Stimulated activated CD8-positive, alpha-beta memory T cell treated with anti-CD3 and anti-CD28 coated beads, Interleukin-12 subunit alpha, Interleukin-12 subunit beta, amount 100 ng/mL, for 24 hours (primary cell): Measurements from ENCODE around the gene CCDC171.
"Not testable (repeated sequence)": the region's sequence is repeated elsewhere in the genome, so short reads cannot be mapped to it uniquely, and the experiment has no call there.

ENCODE experiments used
- DNase-seq: peaks from one replicate; pipeline ENCODE4 v3.0.0-alpha.2; 2020; ENCODE audit errors: extremely low read depth

CCDC171 gene

DNA sequence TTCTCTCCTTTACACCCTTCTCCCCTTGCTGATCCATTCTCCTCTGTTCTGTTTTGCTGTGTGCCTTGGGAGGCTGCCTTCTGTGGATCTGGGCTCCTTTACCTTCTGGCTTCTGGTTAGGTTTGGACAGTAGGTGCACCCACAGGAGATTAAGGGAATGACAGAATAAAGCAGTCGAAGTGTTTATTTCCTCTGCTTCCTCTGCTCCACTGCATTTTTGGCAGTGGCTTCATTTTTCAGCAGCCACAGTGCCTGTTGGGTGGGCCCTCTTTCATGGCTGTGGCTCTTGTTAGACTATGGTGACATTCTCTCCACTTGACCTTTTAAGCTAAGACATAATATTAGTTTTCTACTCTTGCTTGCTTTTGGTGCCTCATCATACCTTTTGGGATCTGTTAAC, 144.1 kb downstream of the CCDC171 start:
- DNase-seq: no peak

DNA sequence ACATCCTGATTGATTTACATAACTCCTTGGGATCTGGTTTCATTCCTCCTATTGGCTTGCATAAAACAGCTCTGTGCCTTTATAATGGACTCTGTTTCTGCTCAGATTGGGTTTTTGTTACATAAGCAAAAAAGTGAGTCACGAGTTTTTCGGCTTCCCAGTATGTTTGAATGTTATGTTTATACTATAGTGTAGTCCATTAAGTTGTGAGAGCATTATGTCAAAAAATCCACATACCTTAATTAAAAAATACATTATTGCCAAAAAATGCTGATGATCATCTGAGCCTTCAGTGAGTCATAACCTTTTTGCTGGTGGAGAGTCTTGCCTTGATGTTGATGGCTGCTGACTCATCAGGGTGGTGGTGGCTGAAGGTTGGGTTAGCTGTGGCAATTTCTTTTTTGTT, 144.6 kb downstream of the CCDC171 start:
- no peak for DNase-seq

DNA sequence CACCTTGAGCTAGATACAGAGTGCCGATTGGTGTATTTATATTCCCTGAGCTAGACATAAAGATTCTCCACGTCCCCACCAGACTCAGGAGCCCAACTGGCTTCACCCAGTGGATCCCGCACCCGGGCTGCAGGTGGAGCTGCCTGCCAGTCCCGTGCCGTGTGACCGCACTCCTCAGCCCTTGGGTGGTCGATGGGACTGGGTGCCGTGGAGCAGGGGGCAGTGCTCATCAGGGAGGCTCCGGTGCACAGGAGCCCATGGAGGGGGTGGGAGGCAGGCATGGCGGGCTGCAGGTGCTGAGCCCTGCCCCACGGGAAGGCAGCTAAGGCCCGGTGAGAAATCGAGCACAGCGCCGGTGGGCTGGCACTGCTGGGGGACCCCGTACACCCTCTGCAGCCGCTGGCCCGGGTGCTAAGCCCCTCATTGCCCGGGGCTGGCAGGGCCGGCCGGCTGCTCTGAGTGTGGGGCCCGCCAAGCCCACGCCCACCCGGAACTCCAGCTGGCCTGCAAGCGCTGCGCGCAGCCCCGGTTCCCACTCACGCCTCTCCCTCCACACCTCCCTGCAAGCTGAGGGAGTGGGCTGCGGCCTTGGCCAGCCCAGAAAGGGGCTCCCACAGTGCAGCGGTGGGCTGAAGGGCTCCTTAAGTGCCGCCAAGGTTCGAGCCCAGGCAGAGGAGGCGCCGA, 147.2 kb downstream of the CCDC171 start:
- DNase-seq: not testable (repeated sequence)

DNA sequence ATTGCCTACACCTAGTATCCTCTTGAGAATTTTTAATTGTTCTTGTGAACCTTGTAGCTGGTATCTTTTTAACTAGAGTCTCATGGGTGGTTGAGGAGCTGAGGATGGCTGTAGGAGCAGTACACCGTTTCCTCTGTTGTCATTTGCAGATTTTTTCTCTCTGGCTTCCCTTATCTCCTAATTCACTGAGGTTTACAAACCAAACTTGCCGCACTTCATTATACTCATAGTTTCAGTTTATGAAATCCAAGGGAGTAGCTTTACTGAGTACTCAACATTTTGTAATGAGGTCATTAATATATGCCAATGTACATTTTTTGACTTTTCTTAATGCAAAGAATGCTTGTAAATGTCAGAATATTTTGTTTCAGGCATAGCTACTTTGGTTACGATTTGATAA, 154.2 kb downstream of the CCDC171 start:
- no peak for DNase-seq

DNA sequence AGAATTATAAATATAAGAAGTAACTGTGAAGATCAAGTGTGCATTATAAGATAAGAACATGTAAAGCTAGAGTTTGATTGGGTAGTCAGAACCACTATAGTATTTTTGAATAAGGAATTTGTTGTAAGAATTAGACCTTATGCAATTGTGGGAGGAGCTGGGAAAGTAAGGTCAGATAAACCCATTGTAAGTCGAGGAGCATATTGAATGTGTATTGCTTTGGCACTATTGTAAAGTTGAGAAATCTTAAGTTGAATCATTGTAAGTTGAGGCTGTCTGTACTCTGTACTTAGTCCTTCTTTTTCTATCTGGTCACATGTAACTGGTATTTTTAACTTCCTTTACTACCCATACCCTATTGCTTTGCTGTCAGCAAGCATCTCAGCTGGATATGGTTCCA, 158.7 kb downstream of the CCDC171 start:
- DNase-seq: no peak

DNA sequence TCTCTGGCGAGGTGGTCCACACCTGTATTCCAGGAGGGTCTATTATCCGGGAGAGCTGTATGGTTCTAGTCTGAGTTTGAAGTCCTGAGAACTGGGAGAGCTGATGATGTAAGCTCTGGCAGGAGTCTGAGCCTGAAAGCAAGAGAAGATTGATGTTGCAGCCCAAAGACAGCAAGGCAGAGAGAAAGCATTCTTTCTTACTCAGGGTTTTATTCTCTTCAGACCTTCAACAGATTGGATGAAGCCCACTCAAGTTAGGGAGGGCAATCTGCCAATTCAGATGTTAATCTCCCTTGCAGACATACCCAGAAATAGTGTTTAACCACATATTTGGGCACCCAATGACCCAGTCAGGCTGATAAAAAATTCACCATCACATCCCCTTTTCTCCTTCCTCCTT, 159.1 kb downstream of the CCDC171 start:
- DNase-seq: no peak

DNA sequence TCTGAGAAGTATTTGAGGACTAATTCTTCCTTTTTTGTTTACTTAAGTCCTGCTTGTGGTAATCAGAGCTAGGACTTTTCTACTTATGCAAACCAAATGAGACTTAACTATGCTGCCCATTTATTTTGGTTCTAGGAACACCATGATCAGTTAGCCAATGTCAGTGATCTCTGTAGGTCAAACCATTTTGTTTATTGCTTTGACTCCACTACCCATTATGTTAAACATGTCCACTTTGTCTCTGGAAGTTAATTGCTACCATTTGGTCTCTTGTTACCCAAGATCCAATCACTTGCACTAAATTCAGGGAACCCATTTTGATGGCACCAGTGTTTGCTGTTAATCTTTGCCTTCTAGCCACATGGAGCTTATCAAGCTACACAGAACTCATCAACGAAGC, 161.9 kb downstream of the CCDC171 start:
- DNase-seq: no peak

DNA sequence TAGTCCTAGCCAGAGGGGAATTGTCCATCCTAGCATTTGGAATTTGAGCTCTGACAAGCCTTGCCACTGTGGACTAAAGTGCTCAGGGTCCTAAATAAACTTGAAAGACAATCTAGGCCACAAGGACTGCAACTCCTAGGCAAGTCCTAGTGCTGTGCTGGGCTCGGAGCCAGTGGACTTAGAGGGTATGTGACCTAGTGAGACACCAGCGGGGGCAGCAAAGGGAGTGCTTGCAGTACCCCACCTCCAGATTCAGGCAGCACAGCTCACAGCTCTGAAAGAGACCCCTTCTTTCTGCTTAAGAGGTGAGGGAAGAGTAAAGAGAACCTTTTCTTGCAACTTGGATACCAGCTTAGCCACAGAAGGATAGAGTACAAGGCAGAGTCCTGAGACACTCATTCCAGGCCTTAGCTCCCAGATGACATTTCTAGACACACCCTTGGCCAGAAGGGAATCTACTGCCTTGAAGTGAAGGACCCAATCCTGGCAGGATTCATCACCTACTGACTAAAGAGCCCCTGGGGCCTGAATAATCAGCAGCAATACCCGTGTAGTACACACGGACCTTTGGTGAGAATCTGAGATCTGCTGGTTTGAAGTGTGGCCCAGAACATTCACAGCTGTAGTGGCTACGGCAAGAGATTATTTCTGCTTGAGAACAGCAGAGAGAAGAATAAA, 164.6 kb downstream of the CCDC171 start:
- no peak for DNase-seq

DNA sequence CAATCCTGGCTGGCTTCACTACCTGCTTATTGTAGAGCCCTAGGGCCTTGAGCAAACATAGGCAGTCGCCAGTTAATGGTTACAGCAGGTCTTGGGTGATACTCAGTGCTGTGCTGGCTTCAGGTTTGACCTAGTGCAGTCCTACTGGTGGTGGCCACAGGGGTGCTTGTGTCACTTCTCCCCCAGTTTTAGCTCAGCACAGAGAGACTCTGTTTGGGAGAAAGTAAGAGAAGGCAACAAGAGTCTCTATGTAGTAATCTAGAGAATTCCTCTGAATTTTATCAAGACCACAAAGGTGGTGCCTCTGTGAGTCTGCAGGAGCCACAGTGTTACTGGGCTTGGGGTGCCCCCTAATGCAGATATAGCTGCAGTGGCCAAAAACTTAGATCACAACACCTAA, 165.6 kb downstream of the CCDC171 start:
- no peak for DNase-seq

DNA sequence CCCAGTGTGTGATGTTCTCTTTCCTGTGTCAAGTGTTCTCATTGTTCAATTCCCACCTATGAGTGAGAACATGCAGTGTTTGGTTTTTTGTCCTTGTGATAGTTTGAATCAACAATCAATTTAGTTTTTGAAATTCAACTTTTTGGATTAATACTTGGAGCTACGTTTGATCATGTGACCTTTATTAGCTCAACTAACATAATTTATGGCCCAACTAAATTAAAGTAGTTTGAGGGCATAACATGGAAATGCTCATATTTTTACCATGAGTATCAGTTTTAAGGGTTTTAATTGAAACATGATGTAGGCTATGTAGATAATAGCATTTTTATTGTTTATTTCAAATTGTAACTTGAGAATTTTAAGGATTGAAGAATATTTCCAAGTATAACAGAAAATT, 168.0 kb downstream of the CCDC171 start:
- DNase-seq: no peak

DNA sequence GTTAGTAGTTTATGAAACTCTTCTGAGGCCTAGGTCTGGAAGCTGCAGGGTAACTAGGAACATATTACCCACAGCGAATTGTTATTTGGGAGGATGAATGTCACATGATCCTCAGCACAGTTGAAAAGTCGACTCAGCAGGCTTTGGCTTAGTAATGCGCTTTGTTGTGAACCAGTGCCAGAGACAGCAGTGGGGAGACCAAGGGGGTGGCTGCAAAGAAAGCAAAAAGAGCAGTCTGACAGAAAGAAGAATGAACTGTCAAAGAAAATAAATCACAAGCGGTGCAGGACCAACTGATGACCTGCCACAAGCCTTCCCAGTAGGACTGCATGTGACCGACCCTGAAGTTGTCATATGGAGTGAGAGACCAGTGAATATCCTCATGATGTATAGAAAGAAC, 170.0 kb downstream of the CCDC171 start:
- no peak for DNase-seq

DNA sequence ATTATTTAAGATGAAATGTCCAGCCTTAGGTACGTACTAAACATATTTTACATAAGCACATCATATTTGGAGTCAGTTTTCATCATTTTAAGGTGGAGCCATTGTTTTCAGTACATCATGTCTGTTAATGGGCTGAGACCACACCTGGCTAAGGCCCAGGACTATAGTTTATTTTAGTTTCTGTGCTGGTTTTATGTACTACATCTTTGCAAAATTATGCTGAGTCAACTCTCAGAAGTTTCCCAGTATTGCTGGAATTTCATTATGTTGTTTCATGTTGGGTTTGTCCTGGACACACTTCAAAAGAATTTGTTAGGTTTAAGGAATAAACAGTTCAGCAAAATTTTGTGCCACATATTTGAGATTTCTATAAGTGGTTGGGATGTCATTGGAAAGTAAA, 171.2 kb downstream of the CCDC171 start:
- no peak for DNase-seq

DNA sequence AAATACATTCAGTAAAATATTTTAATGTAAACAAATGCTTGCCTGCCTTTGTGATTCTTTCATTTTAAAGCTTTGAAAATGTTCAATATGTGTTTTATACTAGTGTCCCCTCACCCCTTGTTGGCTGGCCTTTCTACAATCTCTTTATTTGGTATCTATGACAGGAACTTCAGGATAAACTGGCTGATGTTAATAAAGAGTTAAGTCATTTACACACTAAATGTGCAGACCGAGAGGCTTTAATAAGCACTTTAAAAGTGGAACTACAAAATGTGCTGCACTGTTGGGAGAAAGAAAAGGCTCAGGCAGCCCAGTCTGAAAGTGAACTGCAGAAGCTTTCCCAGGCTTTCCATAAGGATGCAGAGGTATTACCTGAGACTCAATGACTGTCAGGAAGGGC, 171.8 kb downstream of the CCDC171 start:
- DNase-seq: no peak

DNA sequence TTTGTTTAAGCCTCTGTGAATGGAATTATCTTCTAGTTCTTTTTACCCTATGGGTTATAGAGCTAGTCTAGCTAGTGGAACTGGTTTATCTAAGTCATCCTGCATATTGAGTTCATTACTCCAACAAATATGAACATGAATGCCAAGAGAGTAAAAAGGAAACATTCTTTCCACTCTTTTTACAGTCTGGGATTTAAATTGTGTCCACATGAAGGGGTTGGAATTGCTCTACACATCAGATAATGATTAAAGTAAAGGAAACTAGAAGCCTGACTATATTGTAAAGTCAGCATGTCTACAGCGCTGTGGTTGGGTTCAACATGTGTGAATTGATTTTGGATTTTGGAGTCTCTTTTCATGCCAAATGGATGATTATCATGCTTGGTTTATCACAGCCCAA, 173.1 kb downstream of the CCDC171 start:
- DNase-seq: no peak

DNA sequence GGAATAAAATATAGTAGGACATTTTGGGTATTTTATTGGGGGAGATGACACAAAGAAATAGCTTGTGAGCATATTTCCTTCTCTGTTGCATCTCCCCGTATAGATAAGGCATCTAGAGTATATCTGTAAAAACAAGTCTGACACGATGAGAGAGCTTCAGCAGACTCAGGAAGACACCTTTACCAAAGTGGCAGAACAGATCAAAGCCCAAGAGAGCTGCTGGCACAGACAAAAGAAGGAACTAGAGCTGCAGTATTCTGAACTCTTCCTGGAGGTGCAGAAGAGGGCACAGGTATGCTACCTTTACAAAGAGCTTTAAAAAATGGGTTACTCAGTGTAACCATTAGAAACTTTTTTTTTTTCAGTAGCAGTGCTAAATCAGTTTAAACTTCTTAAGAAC, 176.7 kb downstream of the CCDC171 start:
- no peak for DNase-seq

DNA sequence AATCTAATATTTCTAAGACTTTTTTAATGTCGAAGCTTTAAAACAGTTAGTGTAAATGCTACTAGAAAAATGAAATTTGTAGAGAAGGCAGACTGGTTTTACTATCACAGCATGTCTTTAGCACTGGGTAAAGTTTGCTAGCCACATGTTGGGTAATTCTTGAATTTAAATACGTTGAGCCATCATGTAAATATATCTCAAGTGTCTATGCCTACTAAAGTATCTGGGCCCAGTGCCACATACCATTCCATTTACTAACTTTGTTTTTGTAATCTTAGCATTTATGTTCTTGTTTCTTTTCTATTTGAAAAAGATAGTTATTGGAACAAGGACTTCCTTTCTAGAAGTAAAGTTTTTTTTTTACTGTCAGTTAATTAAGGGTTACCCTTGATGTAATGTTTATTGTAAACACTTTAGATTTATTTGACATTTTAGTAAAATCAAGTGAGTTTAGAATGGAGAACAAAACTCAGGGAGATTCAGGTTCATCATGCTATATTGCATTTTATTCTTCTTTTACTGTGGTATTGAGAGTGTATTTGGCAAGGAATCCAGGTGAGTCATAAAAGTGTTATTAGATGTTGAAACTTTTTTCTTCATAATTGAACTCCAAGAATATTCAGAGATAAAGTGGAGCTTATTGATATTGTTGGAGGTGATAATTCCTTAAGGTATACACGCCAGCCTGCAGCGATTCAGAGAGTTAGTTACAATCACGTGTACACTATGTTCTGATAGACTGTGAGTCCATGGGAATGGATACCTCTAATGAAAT, 182.4 kb downstream of the CCDC171 start:
- no peak for DNase-seq

DNA sequence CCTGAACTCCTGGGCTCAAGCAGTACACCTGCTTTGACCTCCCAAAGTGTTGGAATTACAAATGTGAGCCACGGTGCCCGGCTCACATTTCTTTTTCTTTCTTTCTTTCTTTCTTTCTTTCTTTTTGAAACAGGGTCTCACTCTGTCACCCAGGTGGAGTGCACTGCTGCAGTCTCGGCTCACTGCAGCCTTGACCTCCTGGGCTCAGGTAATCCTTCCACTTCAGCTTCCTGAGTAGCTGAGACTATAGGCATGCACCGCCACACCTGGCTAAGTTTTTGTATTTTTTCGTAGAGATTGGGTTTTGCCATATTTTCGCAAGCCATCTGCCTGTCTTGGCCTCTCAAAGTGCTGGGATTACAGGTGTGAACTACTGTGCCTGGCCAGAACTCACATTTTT, 183.7 kb downstream of the CCDC171 start:
- no peak for DNase-seq

DNA sequence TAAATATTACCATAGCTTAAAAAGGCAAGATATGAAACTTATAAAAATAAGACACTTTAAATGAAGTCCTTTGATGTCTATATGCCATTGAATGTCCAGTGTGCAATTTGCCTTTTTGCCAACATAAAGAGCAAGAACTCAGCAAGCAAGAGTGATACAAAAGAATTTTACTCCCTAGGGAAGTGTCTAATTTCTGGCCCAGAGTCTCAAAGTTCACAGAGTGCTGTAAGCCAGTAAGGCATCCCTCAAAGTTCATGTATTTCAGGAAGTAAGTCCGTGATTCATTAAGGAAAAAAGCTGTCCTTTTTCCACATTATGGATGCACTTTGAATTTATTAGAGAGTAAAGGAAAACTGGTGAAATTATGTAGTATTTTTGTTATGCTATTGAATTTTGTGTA, 185.2 kb downstream of the CCDC171 start:
- no peak for DNase-seq

DNA sequence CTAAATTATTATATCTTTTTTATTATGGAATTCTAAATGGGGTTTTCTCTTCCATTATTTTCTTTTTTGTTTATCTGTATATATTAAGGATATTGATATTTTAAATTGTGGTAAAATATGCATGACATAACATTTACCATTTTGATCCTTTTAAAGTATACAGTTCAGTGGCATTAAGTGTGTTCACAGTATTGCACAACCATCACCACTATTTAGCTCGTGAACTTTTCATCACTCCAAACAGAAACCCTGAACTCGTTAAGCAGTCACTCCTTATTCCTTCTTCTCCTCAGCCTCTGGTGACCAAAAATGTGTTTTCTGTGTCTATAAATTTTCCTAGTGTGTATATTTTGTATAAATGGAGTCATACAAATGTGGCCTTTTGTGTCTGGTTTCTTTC, 188.2 kb downstream of the CCDC171 start:
- no peak for DNase-seq

DNA sequence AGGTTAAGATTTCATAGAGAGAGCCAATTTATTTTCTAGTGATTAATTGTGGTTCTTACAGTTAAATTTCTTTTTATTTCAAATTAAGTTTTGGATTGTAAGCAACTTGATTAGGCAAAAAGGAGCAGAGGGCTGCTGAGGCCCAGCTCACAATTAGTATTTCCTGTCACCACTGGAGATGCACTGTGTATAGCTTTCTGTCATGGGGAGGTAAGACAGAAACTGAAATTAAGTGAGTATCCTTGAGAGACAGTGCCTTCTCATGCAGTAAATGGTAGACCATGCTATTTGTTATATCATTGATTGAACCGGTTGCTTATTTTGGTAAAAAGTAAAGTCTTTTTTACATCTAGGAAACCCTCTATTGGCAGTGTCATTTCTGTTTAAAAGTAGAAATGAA, 190.7 kb downstream of the CCDC171 start:
- DNase-seq: no peak

DNA sequence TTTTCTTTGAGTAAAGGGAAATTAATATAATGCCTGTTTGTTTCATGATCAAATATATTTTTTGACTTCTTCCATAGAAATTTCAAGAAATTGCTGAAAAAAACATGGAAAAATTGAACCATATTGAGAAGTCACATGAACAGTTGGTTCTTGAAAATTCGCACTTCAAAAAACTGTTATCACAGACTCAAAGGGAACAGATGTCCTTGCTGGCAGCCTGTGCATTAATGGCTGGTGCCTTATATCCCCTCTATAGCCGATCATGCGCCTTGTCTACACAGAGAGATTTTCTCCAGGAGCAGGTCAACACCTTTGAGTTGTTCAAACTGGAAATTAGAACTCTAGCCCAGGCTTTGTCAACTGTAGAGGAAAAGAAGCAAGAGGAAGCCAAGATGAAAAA, 191.4 kb downstream of the CCDC171 start:
- DNase-seq: no peak

DNA sequence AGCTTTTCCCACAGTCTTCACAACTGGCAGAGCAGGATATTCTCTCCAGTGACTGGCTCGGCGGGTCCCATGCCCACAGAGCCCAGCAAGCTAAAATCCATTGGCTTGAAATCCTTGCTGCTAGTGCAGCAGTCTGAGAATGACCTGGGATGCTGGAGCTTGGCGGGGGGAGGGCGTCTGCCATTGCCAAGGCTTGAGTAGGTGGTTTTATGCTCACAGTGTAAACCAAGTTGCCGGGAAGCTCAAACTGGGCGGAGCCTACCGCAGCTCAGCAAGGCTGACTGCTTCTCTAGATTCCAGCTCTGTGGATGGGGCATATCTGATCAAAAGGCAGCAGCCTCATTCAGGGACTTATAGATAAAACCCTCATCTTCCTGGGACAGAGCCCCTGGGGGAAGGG, 194.1 kb downstream of the CCDC171 start:
- no peak for DNase-seq

DNA sequence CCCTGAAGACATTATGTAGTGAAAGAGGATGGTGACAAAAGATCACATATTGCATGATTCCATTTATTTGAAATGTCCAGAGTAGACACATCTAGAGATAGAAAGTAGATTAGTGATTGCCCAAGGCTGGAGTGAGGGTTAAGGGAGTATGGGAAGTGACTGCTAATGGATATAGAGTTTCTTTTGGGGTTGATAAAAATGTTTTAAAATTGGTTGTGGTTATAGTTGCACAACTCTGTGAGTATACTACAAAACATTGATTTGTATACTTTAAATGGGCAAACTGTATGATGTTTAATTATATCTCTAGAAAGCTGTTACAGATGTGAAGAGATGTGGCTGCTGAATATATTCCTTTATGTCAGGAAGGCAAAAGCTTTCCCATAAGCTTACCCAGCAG, 202.8 kb downstream of the CCDC171 start:
- DNase-seq: no peak
